HEK293 (cell line): Measurements from ENCODE around the gene RBBP8.

Experiments used
- GLIS1 ChIP-seq: fragments of 450-650 bp; formaldehyde crosslinking; IDR thresholded peaks from 2 replicates; pipeline ENCODE4 v1.5.1; 2016; ENCODE audit warnings: missing biosample characterization, missing genetic modification characterization
- HOXA7 ChIP-seq: sonication (generic); formaldehyde crosslinking; IDR thresholded peaks from 2 replicates; pipeline ENCODE4 v1.8.1; 2022; ENCODE audit warnings: missing genetic modification reagents, borderline replicate concordance
- KLF7 ChIP-seq: fragments of 450-650 bp; formaldehyde crosslinking; IDR thresholded peaks from 2 replicates; pipeline ENCODE4 v1.5.1; 2016; ENCODE audit warnings: missing biosample characterization, missing genetic modification characterization, borderline replicate concordance
- SP2 ChIP-seq: fragments of 450-650 bp; formaldehyde crosslinking; IDR thresholded peaks from 2 replicates; pipeline ENCODE4 v1.5.1; 2016; ENCODE audit warnings: missing biosample characterization, missing genetic modification characterization
- TCF7L2 ChIP-seq: IDR thresholded peaks from 2 replicates; pipeline ENCODE4 v1.6.1; 2011; ENCODE audit warnings: low read depth, mild to moderate bottlenecking, inconsistent platforms, low read length, moderate library complexity, borderline replicate concordance
- WT1 ChIP-seq: fragments of 450-650 bp; formaldehyde crosslinking; IDR thresholded peaks from 2 replicates; pipeline ENCODE4 v1.5.1; 2016; ENCODE audit warnings: missing biosample characterization, missing genetic modification characterization
- YY2 ChIP-seq: fragments of 450-650 bp; formaldehyde crosslinking; IDR thresholded peaks from 2 replicates; pipeline ENCODE4 v1.5.1; 2016; ENCODE audit warnings: missing biosample characterization, missing genetic modification characterization
- ZBTB48 ChIP-seq: fragments of 450-650 bp; formaldehyde crosslinking; IDR thresholded peaks from 2 replicates; pipeline ENCODE4 v1.5.1; 2016; ENCODE audit warnings: missing biosample characterization, missing genetic modification characterization
- ZEB2 ChIP-seq: fragments of 450-650 bp; formaldehyde crosslinking; IDR thresholded peaks from 2 replicates; pipeline ENCODE4 v1.5.1; 2016; ENCODE audit warnings: missing biosample characterization, missing genetic modification characterization
- ZFP37 ChIP-seq: fragments of 450-650 bp; formaldehyde crosslinking; IDR thresholded peaks from 2 replicates; pipeline ENCODE4 v1.5.1; 2016; ENCODE audit warnings: missing biosample characterization, missing genetic modification characterization
- ZNF121 ChIP-seq: fragments of 450-650 bp; formaldehyde crosslinking; IDR thresholded peaks from 2 replicates; pipeline ENCODE4 v1.5.1; 2016; ENCODE audit warnings: missing biosample characterization, missing genetic modification characterization
- ZNF157 ChIP-seq: fragments of 450-650 bp; formaldehyde crosslinking; IDR thresholded peaks from 2 replicates; pipeline ENCODE4 v1.5.1; 2016; ENCODE audit warnings: missing biosample characterization, missing genetic modification characterization
- ZNF2 ChIP-seq: fragments of 450-650 bp; formaldehyde crosslinking; IDR thresholded peaks from 2 replicates; pipeline ENCODE4 v1.5.1; 2016; ENCODE audit warnings: missing biosample characterization, missing genetic modification characterization
- ZNF221 ChIP-seq: fragments of 450-650 bp; formaldehyde crosslinking; IDR thresholded peaks from 2 replicates; pipeline ENCODE4 v1.5.1; 2017; ENCODE audit warnings: missing biosample characterization, missing genetic modification characterization, borderline replicate concordance
- ZNF223 ChIP-seq: fragments of 450-650 bp; formaldehyde crosslinking; IDR thresholded peaks from 2 replicates; pipeline ENCODE4 v1.5.1; 2016; ENCODE audit warnings: missing biosample characterization, missing genetic modification characterization
- ZNF24 ChIP-seq: fragments of 450-650 bp; formaldehyde crosslinking; IDR thresholded peaks from 2 replicates; pipeline ENCODE4 v1.5.1; 2016; ENCODE audit warnings: missing biosample characterization, missing genetic modification characterization
- ZNF324 ChIP-seq: fragments of 450-650 bp; formaldehyde crosslinking; IDR thresholded peaks from 2 replicates; pipeline ENCODE4 v1.5.1; 2016; ENCODE audit warnings: missing biosample characterization, missing genetic modification characterization
- ZNF366 ChIP-seq: fragments of 450-650 bp; formaldehyde crosslinking; conservative IDR thresholded peaks from 2 replicates; pipeline ENCODE4 v1.5.1; 2016; ENCODE audit warnings: missing biosample characterization, missing genetic modification characterization
- ZNF394 ChIP-seq: fragments of 450-650 bp; formaldehyde crosslinking; IDR thresholded peaks from 2 replicates; pipeline ENCODE4 v1.5.1; 2016; ENCODE audit warnings: missing biosample characterization, missing genetic modification characterization, mild to moderate bottlenecking, moderate library complexity, borderline replicate concordance
- ZNF404 ChIP-seq: fragments of 450-650 bp; formaldehyde crosslinking; IDR thresholded peaks from 2 replicates; pipeline ENCODE4 v1.5.1; 2017; ENCODE audit warnings: missing biosample characterization, missing genetic modification characterization
- ZNF560 ChIP-seq: fragments of 450-650 bp; formaldehyde crosslinking; IDR thresholded peaks from 2 replicates; pipeline ENCODE4 v1.5.1; 2017; ENCODE audit warnings: missing biosample characterization, missing genetic modification characterization, borderline replicate concordance
- ZNF621 ChIP-seq: fragments of 450-650 bp; formaldehyde crosslinking; IDR thresholded peaks from 2 replicates; pipeline ENCODE4 v1.5.1; 2017; ENCODE audit warnings: missing biosample characterization, missing genetic modification characterization
- ZNF658 ChIP-seq: fragments of 450-650 bp; formaldehyde crosslinking; IDR thresholded peaks from 2 replicates; pipeline ENCODE4; 2016; ENCODE audit warnings: missing biosample characterization, missing genetic modification characterization
- ZNF768 ChIP-seq: fragments of 450-650 bp; formaldehyde crosslinking; IDR thresholded peaks from 2 replicates; pipeline ENCODE4 v1.5.1; 2018; ENCODE audit warnings: missing biosample characterization, mild to moderate bottlenecking, missing genetic modification characterization
- TF ChIP-seq, protein P1 (sequence below): fragments of 450-650 bp; formaldehyde crosslinking; IDR thresholded peaks from 2 replicates; pipeline ENCODE4; 2016; ENCODE audit warnings: missing biosample characterization, missing genetic modification characterization
- TF ChIP-seq, protein P2 (sequence below): fragments of 450-650 bp; formaldehyde crosslinking; IDR thresholded peaks from 2 replicates; pipeline ENCODE4 v1.5.1; 2017; ENCODE audit warnings: missing biosample characterization, missing genetic modification characterization
- TF ChIP-seq, protein P3 (sequence below): fragments of 450-650 bp; formaldehyde crosslinking; IDR thresholded peaks from 2 replicates; pipeline ENCODE4 v1.5.1; 2016; ENCODE audit warnings: missing biosample characterization, missing genetic modification characterization
- TF ChIP-seq, protein P4 (sequence below): fragments of 450-650 bp; formaldehyde crosslinking; IDR thresholded peaks from 2 replicates; pipeline ENCODE4 v1.5.1; 2016; ENCODE audit warnings: missing biosample characterization, missing genetic modification characterization
- TF ChIP-seq, protein P5 (sequence below): fragments of 450-650 bp; formaldehyde crosslinking; IDR thresholded peaks from 2 replicates; pipeline ENCODE4 v1.5.1; 2017; ENCODE audit warnings: missing biosample characterization, mild to moderate bottlenecking, missing genetic modification characterization, moderate library complexity

The RBBP8 gene

DNA sequence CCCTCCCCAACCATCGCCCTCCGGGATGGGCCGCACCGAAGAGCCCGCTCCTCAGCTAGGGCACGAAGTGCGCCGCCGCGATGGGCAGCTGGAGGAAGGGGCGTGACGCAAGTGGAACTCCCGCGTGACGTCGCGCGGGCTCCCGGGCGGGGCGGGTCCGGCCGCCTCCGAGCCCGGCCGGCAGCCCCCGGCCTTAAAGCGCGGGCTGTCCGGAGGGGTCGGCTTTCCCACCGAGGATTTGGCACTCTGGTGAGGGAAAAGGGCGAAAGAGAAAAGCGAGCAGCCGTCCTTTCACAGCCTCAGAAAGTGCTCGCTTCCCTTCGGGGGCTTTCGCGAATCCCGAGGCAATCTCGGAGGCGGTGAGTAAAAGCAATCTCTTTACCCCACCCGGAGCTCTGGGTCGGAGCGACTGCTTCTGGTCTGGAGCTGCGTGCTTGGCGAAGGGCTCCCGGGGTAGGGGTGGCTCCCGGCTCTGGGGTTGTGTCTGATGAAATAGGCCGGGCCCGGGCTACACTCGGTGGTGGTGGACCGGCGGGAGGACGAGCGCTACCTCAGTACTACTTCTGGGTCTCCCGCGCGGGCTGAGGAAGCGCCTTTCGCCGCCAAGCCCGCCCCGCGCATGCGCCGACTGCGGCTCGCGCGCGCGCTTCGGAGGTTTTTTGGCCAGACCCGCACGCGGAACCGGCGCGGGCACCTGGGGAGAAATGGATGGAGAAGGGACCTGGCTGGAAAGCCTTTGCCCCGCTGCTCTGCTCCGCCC, at the start of gene RBBP8 (continued):
- TF ChIP-seq ZNF221 (tag by site-specific recombination): no peak
- TF ChIP-seq ZBTB48 (tag by site-specific recombination): no peak
- TF ChIP-seq, protein P1, sequence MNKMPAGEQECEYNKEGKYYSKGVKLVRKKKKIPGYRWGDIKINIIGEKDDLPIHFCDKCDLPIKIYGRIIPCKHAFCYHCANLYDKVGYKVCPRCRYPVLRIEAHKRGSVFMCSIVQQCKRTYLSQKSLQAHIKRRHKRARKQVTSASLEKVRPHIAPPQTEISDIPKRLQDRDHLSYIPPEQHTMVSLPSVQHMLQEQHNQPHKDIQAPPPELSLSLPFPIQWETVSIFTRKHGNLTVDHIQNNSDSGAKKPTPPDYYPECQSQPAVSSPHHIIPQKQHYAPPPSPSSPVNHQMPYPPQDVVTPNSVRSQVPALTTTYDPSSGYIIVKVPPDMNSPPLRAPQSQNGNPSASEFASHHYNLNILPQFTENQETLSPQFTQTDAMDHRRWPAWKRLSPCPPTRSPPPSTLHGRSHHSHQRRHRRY (tag by site-specific recombination): no peak
- no peak for TF ChIP-seq ZNF394
- TF ChIP-seq SP2 (tag by site-specific recombination): 0 out of 2 replicates have a peak, but pooled peaks have one; percentile 26
- no peak for TF ChIP-seq ZNF223
- no peak for TF ChIP-seq ZNF768 (tag by site-specific recombination)
- TF ChIP-seq ZNF366 (tag by site-specific recombination): no peak
- TF ChIP-seq ZNF324 (tag by site-specific recombination): no peak
- no peak for TF ChIP-seq ZNF121
- TF ChIP-seq KLF7 (tag by site-specific recombination): no peak; the same call in 1 of the 2 replicates
- TF ChIP-seq ZNF24 (tag by site-specific recombination): no peak
- TF ChIP-seq, protein P2, sequence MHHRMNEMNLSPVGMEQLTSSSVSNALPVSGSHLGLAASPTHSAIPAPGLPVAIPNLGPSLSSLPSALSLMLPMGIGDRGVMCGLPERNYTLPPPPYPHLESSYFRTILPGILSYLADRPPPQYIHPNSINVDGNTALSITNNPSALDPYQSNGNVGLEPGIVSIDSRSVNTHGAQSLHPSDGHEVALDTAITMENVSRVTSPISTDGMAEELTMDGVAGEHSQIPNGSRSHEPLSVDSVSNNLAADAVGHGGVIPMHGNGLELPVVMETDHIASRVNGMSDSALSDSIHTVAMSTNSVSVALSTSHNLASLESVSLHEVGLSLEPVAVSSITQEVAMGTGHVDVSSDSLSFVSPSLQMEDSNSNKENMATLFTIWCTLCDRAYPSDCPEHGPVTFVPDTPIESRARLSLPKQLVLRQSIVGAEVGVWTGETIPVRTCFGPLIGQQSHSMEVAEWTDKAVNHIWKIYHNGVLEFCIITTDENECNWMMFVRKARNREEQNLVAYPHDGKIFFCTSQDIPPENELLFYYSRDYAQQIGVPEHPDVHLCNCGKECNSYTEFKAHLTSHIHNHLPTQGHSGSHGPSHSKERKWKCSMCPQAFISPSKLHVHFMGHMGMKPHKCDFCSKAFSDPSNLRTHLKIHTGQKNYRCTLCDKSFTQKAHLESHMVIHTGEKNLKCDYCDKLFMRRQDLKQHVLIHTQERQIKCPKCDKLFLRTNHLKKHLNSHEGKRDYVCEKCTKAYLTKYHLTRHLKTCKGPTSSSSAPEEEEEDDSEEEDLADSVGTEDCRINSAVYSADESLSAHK (tag by site-specific recombination): no peak
- no peak for TF ChIP-seq ZNF157 (tag by site-specific recombination)
- TF ChIP-seq ZNF404 (tag by site-specific recombination): no peak
- TF ChIP-seq ZEB2 (tag by site-specific recombination): 0 out of 2 replicates have a peak, but pooled peaks have one; percentile 62
- no peak; the same call in 1 of the 2 replicates for TF ChIP-seq YY2 (tag by site-specific recombination)
- TF ChIP-seq, protein P3, sequence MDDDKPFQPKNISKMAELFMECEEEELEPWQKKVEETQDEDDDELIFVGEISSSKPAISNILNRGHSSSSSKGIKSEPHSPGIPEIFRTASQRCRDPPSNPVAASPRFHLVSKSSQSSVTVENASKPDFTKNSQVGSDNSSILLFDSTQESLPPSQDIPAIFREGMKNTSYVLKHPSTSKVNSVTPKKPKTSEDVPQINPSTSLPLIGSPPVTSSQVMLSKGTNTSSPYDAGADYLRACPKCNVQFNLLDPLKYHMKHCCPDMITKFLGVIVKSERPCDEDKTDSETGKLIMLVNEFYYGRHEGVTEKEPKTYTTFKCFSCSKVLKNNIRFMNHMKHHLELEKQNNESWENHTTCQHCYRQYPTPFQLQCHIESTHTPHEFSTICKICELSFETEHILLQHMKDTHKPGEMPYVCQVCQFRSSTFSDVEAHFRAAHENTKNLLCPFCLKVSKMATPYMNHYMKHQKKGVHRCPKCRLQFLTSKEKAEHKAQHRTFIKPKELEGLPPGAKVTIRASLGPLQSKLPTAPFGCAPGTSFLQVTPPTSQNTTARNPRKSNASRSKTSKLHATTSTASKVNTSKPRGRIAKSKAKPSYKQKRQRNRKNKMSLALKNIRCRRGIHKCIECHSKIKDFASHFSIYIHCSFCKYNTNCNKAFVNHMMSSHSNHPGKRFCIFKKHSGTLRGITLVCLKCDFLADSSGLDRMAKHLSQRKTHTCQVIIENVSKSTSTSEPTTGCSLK: no peak
- no peak for TF ChIP-seq ZNF621 (tag by site-specific recombination)
- TF ChIP-seq GLIS1 (tag by site-specific recombination): peak; percentile 20; the same call in 1 of the 2 replicates
- no peak for TF ChIP-seq ZNF658
- TF ChIP-seq, protein P4, sequence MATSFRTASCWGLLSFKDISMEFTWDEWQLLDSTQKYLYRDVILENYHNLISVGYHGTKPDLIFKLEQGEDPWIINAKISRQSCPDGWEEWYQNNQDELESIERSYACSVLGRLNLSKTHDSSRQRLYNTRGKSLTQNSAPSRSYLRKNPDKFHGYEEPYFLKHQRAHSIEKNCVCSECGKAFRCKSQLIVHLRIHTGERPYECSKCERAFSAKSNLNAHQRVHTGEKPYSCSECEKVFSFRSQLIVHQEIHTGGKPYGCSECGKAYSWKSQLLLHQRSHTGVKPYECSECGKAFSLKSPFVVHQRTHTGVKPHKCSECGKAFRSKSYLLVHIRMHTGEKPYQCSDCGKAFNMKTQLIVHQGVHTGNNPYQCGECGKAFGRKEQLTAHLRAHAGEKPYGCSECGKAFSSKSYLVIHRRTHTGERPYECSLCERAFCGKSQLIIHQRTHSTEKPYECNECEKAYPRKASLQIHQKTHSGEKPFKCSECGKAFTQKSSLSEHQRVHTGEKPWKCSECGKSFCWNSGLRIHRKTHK (tag by site-specific recombination): no peak
- no peak for TF ChIP-seq HOXA7 (CRISPR knock-in tag)
- TF ChIP-seq ZNF560 (tag by site-specific recombination): no peak
- TF ChIP-seq WT1 (tag by site-specific recombination): no peak
- TF ChIP-seq ZFP37 (tag by site-specific recombination): peak; percentile 26; the same call in 1 of the 2 replicates
- TF ChIP-seq, protein P5, sequence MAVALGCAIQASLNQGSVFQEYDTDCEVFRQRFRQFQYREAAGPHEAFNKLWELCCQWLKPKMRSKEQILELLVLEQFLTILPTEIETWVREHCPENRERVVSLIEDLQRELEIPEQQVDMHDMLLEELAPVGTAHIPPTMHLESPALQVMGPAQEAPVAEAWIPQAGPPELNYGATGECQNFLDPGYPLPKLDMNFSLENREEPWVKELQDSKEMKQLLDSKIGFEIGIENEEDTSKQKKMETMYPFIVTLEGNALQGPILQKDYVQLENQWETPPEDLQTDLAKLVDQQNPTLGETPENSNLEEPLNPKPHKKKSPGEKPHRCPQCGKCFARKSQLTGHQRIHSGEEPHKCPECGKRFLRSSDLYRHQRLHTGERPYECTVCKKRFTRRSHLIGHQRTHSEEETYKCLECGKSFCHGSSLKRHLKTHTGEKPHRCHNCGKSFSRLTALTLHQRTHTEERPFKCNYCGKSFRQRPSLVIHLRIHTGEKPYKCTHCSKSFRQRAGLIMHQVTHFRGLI (tag by site-specific recombination): peak; percentile 52; the same call in 1 of the 2 replicates
- no peak for TF ChIP-seq ZNF2 (tag by site-specific recombination)
- no peak for TF ChIP-seq TCF7L2
